A549 (cell line): ENCODE measurements around the gene FOCAD. TPM values are rescaled to one million over a fixed set of nuclear protein-coding genes. Genes with fewer than 3 reads are reported as not detected.

ENCODE experiments used
- ATAC-seq, 2 experiments: fragments of 200-7000 bp in 1 of 2; fragments of >200 bp in 1 of 2; cut with Nextera tagmentation in 1 of 2; cut with Tn5 transposase in 1 of 2; 3 replicates each; pipeline versions ENCODE4 v1.8.0 to v1.9.1; 2018 to 2020; ENCODE audit warnings: mild to moderate bottlenecking in 1 of 2, moderate library complexity in 1 of 2
- CTCF ChIA-PET: fragments of 300-600 bp; sonication (Branson Sonifier 250); formaldehyde crosslinking; extraction: SDS; loops from one replicate; lab custom pipeline; 2021; ENCODE audit warnings: antibody characterized with exemption, inconsistent platforms; lab: Yijun Ruan, JAX
- POLR2A ChIA-PET: fragments of 350-600 bp; formaldehyde crosslinking; extraction: SDS; loops from one replicate; lab custom pipeline; 2021; ENCODE audit warnings: antibody characterized with exemption, inconsistent platforms; lab: Yijun Ruan, JAX
- DNase-seq, 2 experiments: peaks; one replicate each; pipeline versions ENCODE4 v3.0.0 to v3.0.0-alpha.2; 2011 to 2016; ENCODE audit warnings: low read depth in 1 of 2, low spot score in 1 of 2
- FAIRE-seq: peaks from 2 replicates; lab custom pipeline; 2011; peaks lifted over from hg19 to GRCh38; lab: Jason Lieb, UNC
- H3K27ac ChIP-seq, 2 experiments: fragments of >200 bp; sonication (Bioruptor Twin); formaldehyde crosslinking; 3 replicates each; pipeline ENCODE4 v1.5.1; 2016 to 2017
- H3K4me1 ChIP-seq: fragments of >200 bp; sonication (Bioruptor Twin); formaldehyde crosslinking; 3 replicates; pipeline ENCODE4 v1.6.1; 2016
- H3K4me2 ChIP-seq: fragments of >200 bp; sonication (Bioruptor Twin); formaldehyde crosslinking; 3 replicates; pipeline ENCODE4 v1.6.1; 2016
- H3K4me3 ChIP-seq: fragments of >200 bp; sonication (Bioruptor Twin); formaldehyde crosslinking; 3 replicates; pipeline ENCODE4 v1.5.1; 2016
- H3K9me3 ChIP-seq: fragments of >200 bp; sonication (Bioruptor Twin); formaldehyde crosslinking; 3 replicates; pipeline ENCODE4 v1.6.1; 2016
- ATOH8 ChIP-seq: fragments of 250-450 bp; sonication (Bioruptor Pico); IDR thresholded peaks from 2 replicates; pipeline ENCODE4 v1.5.0; 2020; ENCODE audit warnings: low read depth, mild to moderate bottlenecking, moderate library complexity
- CBX2 ChIP-seq: fragments of 200-600 bp; sonication (generic); IDR thresholded peaks from 2 replicates; pipeline ENCODE4 v1.6.1; 2016; ENCODE audit warnings: low read depth, mild to moderate bottlenecking, borderline replicate concordance
- CEBPB ChIP-seq, 2 experiments: fragments of >200 bp in 1 of 2; sonication (Bioruptor Twin) in 1 of 2; formaldehyde crosslinking in 1 of 2; IDR thresholded peaks; 2 replicates each; pipeline ENCODE4 v1.6.1; 2012 to 2016
- CTCF ChIP-seq: fragments of >200 bp; sonication (Bioruptor Twin); formaldehyde crosslinking; IDR thresholded peaks from 3 replicates; pipeline ENCODE4 v1.5.1; 2016
- ESRRA ChIP-seq: fragments of 150-350 bp; IDR thresholded peaks from 2 replicates; pipeline ENCODE4 v1.6.1; 2014; ENCODE audit warnings: mild to moderate bottlenecking, low read length, borderline replicate concordance
- FOSB ChIP-seq: fragments of 250-450 bp; sonication (Bioruptor Pico); IDR thresholded peaks from 2 replicates; pipeline ENCODE4 v1.5.0; 2020; ENCODE audit warnings: mild to moderate bottlenecking, moderate library complexity
- GATA3 ChIP-seq: IDR thresholded peaks from 2 replicates; pipeline ENCODE4 v1.6.1; 2012; ENCODE audit warnings: borderline replicate concordance
- HES2 ChIP-seq: fragments of >200 bp; sonication (Bioruptor Twin); formaldehyde crosslinking; IDR thresholded peaks from 2 replicates; pipeline ENCODE4 v1.6.1; 2016
- HOXB13 ChIP-seq: fragments of 250-450 bp; sonication (Bioruptor Pico); IDR thresholded peaks from 2 replicates; pipeline ENCODE4 v1.5.0; 2020; ENCODE audit warnings: low read depth, mild to moderate bottlenecking, moderate library complexity
- JUNB ChIP-seq: fragments of >200 bp; sonication (Bioruptor Twin); formaldehyde crosslinking; IDR thresholded peaks from 2 replicates; pipeline ENCODE4 v1.6.1; 2016
- MAFK ChIP-seq: fragments of 450-650 bp; IDR thresholded peaks from 2 replicates; pipeline ENCODE4 v1.6.1; 2014; ENCODE audit not compliant: partially characterized antibody
- MAZ ChIP-seq: fragments of 150-350 bp; IDR thresholded peaks from 2 replicates; pipeline ENCODE4 v1.6.1; 2014; ENCODE audit warnings: antibody characterized with exemption, low read depth, low read length, borderline replicate concordance
- NR3C1 ChIP-seq: fragments of >200 bp; sonication (Bioruptor Twin); formaldehyde crosslinking; IDR thresholded peaks from 3 replicates; pipeline ENCODE4 v1.6.1; 2017
- PBX3 ChIP-seq: IDR thresholded peaks from 2 replicates; pipeline ENCODE4 v1.6.1; 2012
- RAD21 ChIP-seq, 2 experiments: fragments of >200 bp in 1 of 2; sonication (Bioruptor Twin) in 1 of 2; formaldehyde crosslinking in 1 of 2; IDR thresholded peaks in 1 of 2; conservative IDR thresholded peaks in 1 of 2; 2 replicates in 1 of 2; 3 replicates in 1 of 2; pipeline ENCODE4 v1.6.1; 2012 to 2018; ENCODE audit warnings: inconsistent platforms in 1 of 2
- REST ChIP-seq: fragments of 200-600 bp; sonication (generic); IDR thresholded peaks from 2 replicates; pipeline ENCODE4 v1.6.1; 2016; ENCODE audit warnings: antibody characterized with exemption, mild to moderate bottlenecking, moderate library complexity
- TP53 ChIP-seq: fragments of 250-450 bp; sonication (Bioruptor Pico); IDR thresholded peaks from 2 replicates; pipeline ENCODE4 v1.5.0; 2021; ENCODE audit warnings: mild to moderate bottlenecking, moderate library complexity
- USF2 ChIP-seq: fragments of 450-650 bp; IDR thresholded peaks from 2 replicates; pipeline ENCODE4 v1.6.1; 2014; ENCODE audit warnings: antibody characterized with exemption
- ZC3H11A ChIP-seq: fragments of 450-650 bp; IDR thresholded peaks from 2 replicates; pipeline ENCODE4 v1.6.1; 2014; ENCODE audit warnings: antibody characterized with exemption, mild to moderate bottlenecking
- WGBS: methylation state at CpG from one replicate; pipeline ENCODE4 v1.1.6; 2017; ENCODE audit errors: missing lambda C conversion rate; 5-methylcytosine and 5-hydroxymethylcytosine counted together
- polyA plus RNA-seq, 4 experiments: library from polyadenylated mRNA; depleted of rRNA in 3 of 4; stranded (reverse); fragments of >200 nt; fragmentation: RNase III in 1 of 4; extraction: RNeasy Plus Mini Kit Qiagen cat#74134 plus additional on column Dnase treatment in 1 of 4; gene quantifications; 2 replicates in 3 of 4; 3 replicates in 1 of 4; pipeline ENCODE4 v1.2.3, GENCODE V29; 2011 to 2017

The FOCAD gene
- polyA plus RNA-seq, 2 of the 4 experiments (the other 2 are of a cell fraction), result 22.0 to 53.8 TPM

GRCh38 chr9:20744036-20744630 is 60.1 kb downstream of the FOCAD start:
- FAIRE-seq, result no peak
- Histone ChIP-seq H3K4me1 (no peaks in the 10 kb centered on the region), H3K27ac (no peak overlapping the region), H3K4me2 (no peak overlapping the region), H3K9me3 (no peaks in the 10 kb centered on the region), H3K4me3 (no peak overlapping the region)
- DNase-seq, result no peak
- POLR2A ChIA-PET, result no interaction called here
- CTCF ChIA-PET, result interaction anchor here (1.0 to 1.5 kb wide), 2 partner anchors 13 to 257 kb away, joined by 3 to 4 read pairs; no protein-coding TSS in a partner anchor
- WGBS, result 83% methylated on average over 2 of the region's 2 CpGs
- ATAC-seq, result no peak
- TF ChIP-seq ZC3H11A, result no peak
- TF ChIP-seq PBX3, result no peak
- no peak for TF ChIP-seq CBX2
- no peak for TF ChIP-seq RAD21 (conservative IDR thresholded peaks at IDR 0.05 in 1 of 2, IDR thresholded peaks at IDR 0.05 in 1 of 2)
- no peak for TF ChIP-seq TP53 (CRISPR knock-in tag)
- TF ChIP-seq HOXB13, result no peak
- no peak for TF ChIP-seq ESRRA
- no peak for TF ChIP-seq NR3C1
- TF ChIP-seq USF2, result no peak
- no peak for TF ChIP-seq JUNB
- TF ChIP-seq CEBPB (IDR thresholded peaks at IDR 0.05), result no peak
- TF ChIP-seq ATOH8, result no peak
- TF ChIP-seq MAZ, result no peak
- TF ChIP-seq REST, result no peak
- no peak for TF ChIP-seq GATA3
- no peak for TF ChIP-seq CTCF
- no peak for TF ChIP-seq FOSB
- no peak for TF ChIP-seq MAFK
- no peak for TF ChIP-seq HES2
